ENCODE results near the gene B3GALT5. TPM values are rescaled to one million over a fixed set of nuclear protein-coding genes. Genes with fewer than 3 reads are reported as not detected.

Gene B3GALT5
- total RNA-seq, 1 experiment from 2014 or later = 1.3 TPM

- DNase-seq (ENCODE audit: low read depth) = no peak
Observed at GRCh38 chr21:39602793-39603192, 9.9 kb upstream of the B3GALT5 start.

GRCh38 chr21:39604951-39605350 lies 7.8 kb upstream of the B3GALT5 start:
- no peak for DNase-seq (ENCODE audit: low read depth)

GRCh38 chr21:39610703-39611102 lies 2.0 kb upstream of the B3GALT5 start:
- DNase-seq (ENCODE audit: low read depth) = no peak

GRCh38 chr21:39611551-39612190 lies 1.1 kb upstream of the B3GALT5 start:
- no peak for DNase-seq (ENCODE audit: low read depth)

GRCh38 chr21:39613041-39613934 lies 548 bp downstream of the B3GALT5 start:
- DNase-seq (ENCODE audit: low read depth) = no peak

- DNase-seq (ENCODE audit: low read depth) = no peak
Observed at GRCh38 chr21:39616211-39616772, 3.6 kb downstream of the B3GALT5 start.

GRCh38 chr21:39620856-39621255 lies 8.1 kb downstream of the B3GALT5 start:
- DNase-seq (ENCODE audit: low read depth) = no peak

- DNase-seq (ENCODE audit: low read depth) = no peak
Observed at GRCh38 chr21:39625211-39625895, 12.6 kb downstream of the B3GALT5 start.

GRCh38 chr21:39628385-39628784 lies 15.6 kb downstream of the B3GALT5 start:
- DNase-seq (ENCODE audit: low read depth) = peak; percentile 23

- peak; percentile 92 for DNase-seq (ENCODE audit: low read depth)
Observed at GRCh38 chr21:39630191-39630591, 17.5 kb downstream of the B3GALT5 start.

- peak; percentile 62 for DNase-seq (ENCODE audit: low read depth)
Observed at GRCh38 chr21:39630827-39631226, 18.1 kb downstream of the B3GALT5 start.

- DNase-seq (ENCODE audit: low read depth) = no peak
Observed at GRCh38 chr21:39631842-39632562, 19.3 kb downstream of the B3GALT5 start.

- peak; percentile 88 for DNase-seq (ENCODE audit: low read depth)
Observed at GRCh38 chr21:39632796-39633442, 20.2 kb downstream of the B3GALT5 start.

- DNase-seq (ENCODE audit: low read depth) = peak; percentile 98
Observed at GRCh38 chr21:39633770-39634181, 21.0 kb downstream of the B3GALT5 start.

GRCh38 chr21:39634507-39634906 lies 21.8 kb downstream of the B3GALT5 start:
- no peak for DNase-seq (ENCODE audit: low read depth)

GRCh38 chr21:39637197-39637970 lies 24.6 kb downstream of the B3GALT5 start:
- no peak for DNase-seq (ENCODE audit: low read depth)

GRCh38 chr21:39637971-39638240 lies 25.2 kb downstream of the B3GALT5 start:
- no peak for DNase-seq (ENCODE audit: low read depth)

- DNase-seq (ENCODE audit: low read depth) = no peak
Observed at GRCh38 chr21:39638281-39638680, 25.5 kb downstream of the B3GALT5 start.

- no peak for DNase-seq (ENCODE audit: low read depth)
Observed at GRCh38 chr21:39640754-39641153, 28.0 kb downstream of the B3GALT5 start.

- no peak for DNase-seq (ENCODE audit: low read depth)
Observed at GRCh38 chr21:39641827-39642450, 29.2 kb downstream of the B3GALT5 start.

Measured in M059J (cell line).